Fibroblast of villous mesenchyme (primary cell): ENCODE measurements around the gene MTHFS. TPM values are rescaled to one million over a fixed set of nuclear protein-coding genes. Genes with fewer than 3 reads are reported as not detected.
"Not testable (repeated sequence)": the region's sequence is repeated elsewhere in the genome, so short reads cannot be mapped to it uniquely, and the experiment has no call there.

ENCODE experiments used
- DNase-seq: peaks from one replicate; pipeline ENCODE4 v3.0.0-alpha.2; 2010; ENCODE audit warnings: low read depth
- H3K4me3 ChIP-seq: 2 replicates; pipeline ENCODE4 v1.5.1; 2011; ENCODE audit warnings: low read depth, mild to moderate bottlenecking, low read length
- total RNA-seq: library from RNA; depleted of rRNA; stranded (reverse); fragments of >200 nt; gene quantifications from 2 replicates; pipeline ENCODE4 v1.2.3, GENCODE V29; 2012
- TF ChIP-seq, protein P1 (sequence below): IDR thresholded peaks from 2 replicates; pipeline ENCODE4 v1.5.1; 2012; ENCODE audit warnings: low read depth, mild to moderate bottlenecking, low read length; ENCODE audit not compliant: insufficient read depth

The MTHFS gene
- total RNA-seq = 9.5 and 9.7 TPM in 2 replicates

DNA sequence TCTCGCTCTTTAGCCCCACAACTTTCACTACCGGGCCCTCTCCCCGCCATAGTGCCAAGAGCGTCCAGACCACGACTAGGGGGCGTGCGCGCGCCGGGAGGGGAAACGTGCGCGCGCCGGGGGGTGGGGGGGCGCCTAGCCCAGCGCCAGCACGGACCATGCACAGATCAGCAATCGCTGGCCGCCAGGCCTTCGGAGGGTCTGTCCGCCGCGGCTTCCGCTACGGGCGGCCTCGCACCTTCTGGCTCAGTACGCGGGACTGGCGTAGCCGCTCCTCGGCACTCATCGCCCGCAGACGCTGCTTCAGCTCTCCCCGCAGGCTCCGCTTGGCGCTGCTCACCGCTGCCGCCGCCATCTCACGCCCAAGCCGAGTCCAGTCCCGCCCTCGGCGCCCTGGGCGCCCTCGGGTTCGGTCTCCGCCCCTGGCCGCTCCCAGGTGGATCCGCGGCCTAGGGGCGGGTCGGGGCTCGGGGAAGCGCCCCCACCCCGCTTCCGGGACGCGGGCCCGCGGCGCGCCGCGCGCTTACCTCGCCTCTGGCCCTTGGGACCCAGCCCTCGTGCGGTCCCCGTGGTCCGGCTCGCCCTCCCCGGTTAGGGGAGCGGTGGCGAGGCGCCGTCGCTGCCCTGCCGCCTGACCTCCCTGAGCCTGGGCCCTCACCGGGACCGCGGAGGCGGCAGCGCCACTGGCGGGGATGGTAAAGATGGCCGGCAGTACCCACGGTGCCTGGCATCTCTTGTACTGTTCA, at the start of gene MTHFS:
Gene MTHFS (minus strand): TSS at position 381 of the 746 bp plus-strand sequence. CDS start 26 bp downstream, at position 355.
- peak within 1 kb of the TSS; percentile 79 for H3K4me3 ChIP-seq
- TF ChIP-seq, protein P1, sequence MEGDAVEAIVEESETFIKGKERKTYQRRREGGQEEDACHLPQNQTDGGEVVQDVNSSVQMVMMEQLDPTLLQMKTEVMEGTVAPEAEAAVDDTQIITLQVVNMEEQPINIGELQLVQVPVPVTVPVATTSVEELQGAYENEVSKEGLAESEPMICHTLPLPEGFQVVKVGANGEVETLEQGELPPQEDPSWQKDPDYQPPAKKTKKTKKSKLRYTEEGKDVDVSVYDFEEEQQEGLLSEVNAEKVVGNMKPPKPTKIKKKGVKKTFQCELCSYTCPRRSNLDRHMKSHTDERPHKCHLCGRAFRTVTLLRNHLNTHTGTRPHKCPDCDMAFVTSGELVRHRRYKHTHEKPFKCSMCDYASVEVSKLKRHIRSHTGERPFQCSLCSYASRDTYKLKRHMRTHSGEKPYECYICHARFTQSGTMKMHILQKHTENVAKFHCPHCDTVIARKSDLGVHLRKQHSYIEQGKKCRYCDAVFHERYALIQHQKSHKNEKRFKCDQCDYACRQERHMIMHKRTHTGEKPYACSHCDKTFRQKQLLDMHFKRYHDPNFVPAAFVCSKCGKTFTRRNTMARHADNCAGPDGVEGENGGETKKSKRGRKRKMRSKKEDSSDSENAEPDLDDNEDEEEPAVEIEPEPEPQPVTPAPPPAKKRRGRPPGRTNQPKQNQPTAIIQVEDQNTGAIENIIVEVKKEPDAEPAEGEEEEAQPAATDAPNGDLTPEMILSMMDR = peak; percentile 37
- peak; percentile 79 for DNase-seq

GRCh38 chr15:79944622-79945021, 47.8 kb upstream of the MTHFS start:
- no peak for DNase-seq
- TF ChIP-seq, protein P1 = no peak
- H3K4me3 ChIP-seq = no peak overlapping the region

GRCh38 chr15:79943820-79944219, 47.0 kb upstream of the MTHFS start:
- TF ChIP-seq, protein P1 = no peak
- no peak overlapping the region for H3K4me3 ChIP-seq
- peak; percentile 63 for DNase-seq

DNA sequence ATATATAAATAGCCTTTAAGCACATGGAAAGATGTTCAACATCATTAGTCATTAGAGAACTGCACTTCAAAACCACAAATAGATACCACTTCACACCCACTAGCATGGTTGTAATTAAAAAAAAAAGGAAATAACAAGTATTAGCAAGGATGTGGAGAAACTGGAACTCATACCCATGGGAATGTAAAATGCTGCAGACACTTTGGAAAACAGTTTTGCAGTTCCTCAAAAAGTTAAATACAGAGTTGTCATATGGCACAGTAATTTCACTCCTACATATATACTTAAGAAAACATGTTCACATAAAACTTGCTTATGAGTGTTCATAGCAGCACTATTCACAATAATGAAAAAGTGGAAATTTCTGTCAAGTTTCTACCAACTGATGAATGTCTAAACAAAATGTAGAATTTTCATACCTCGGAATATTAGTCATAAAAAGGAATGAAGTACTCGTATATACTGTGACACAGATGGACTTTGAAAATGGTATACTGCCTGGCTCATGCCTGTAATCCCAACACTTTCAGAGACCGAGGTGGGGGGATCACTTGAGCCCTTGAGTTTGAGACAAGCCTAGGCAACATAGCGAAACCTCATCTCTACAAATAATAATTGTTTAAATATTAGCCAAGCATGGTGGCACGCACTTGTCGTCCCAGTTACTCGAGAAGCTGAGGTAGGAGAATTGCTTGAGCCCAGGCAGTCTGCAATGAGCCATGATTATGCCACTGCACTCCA, 46.1 kb upstream of the MTHFS start:
- no peak overlapping the region for H3K4me3 ChIP-seq
- TF ChIP-seq, protein P1 = no peak
- peak; percentile 40 for DNase-seq

DNA sequence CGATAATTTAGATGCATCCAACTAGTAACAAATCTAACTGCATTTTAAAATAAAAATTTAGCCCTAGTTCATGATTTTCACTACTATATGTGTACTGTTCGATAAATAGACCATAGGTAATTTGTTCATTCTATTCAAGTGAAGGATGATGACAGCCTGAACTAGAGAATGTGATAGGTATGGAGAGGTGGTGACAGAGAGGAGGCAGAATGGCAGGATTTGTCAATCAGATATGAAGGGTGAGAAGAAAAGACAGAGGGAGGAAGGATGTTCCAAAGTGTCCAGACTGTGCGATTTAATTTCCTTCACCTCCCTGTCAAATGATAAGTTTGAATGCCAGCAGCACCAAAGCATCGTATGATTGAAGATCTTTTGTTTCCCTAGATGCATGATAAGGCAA, 42.6 kb upstream of the MTHFS start:
- TF ChIP-seq, protein P1 = no peak

GRCh38 chr15:79938143-79938542, 41.3 kb upstream of the MTHFS start:
- no peak for DNase-seq
- TF ChIP-seq, protein P1 = no peak
- H3K4me3 ChIP-seq = no peak overlapping the region

More for the DNA sequence above, 42.6 kb upstream of the MTHFS start:
- no peak overlapping the region for H3K4me3 ChIP-seq
- no peak for DNase-seq

DNA sequence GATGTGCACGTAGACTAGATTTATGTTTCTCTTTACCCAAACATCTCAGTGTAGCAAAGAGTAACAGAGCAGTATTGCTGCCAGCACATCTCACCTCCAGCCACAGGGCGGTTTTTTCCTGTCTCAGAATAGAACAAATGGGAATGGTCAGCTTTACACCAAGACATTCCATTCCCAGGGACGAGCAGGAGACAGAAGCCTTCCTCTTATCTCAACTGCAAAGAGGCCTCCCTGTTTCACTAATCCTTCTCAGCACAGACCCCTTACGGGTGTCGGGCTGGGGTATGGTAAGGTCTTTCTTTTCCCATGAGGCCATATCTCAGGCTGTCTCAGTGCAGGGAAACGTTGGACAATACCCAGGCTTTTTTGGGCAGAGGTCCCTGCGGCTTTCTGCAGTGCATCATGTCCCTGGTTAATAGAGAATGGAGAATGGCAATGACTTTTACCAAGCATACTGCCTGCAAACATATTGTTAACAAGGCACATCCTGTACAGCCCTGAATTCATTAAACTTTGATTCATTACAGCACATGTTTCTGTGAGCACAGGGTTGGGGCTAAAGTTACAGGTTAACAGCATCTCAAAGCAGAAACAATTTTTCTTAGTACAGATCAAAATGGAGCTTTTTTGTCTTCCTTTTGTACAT, 38.9 kb upstream of the MTHFS start:
- H3K4me3 ChIP-seq = not testable (repeated sequence)
- DNase-seq = peak; percentile 67
